Cardiac muscle cell (in vitro differentiated cells and primary cell): ENCODE data around the gene ST14. TPM values are rescaled to one million over a fixed set of nuclear protein-coding genes. Genes with fewer than 3 reads are reported as not detected.

ENCODE experiments used
- DNase-seq, 2 donors: peaks; one replicate each; pipeline versions ENCODE4 v3.0.0 to v3.0.0-alpha.2; 2010 to 2017; ENCODE audit warnings: low read depth in 1 of 2, low spot score in 1 of 2
- H3K27ac ChIP-seq: fragments of 200-600 bp; sonication (generic); 2 replicates; pipeline ENCODE4 v1.5.1; 2016
- H3K27me3 ChIP-seq: fragments of 200-600 bp; sonication (generic); 2 replicates; pipeline ENCODE4 v1.6.0; 2016; ENCODE audit warnings: control low read depth
- H3K36me3 ChIP-seq: fragments of 200-600 bp; sonication (generic); 2 replicates; pipeline ENCODE4 v1.5.1; 2016; ENCODE audit warnings: control low read depth
- H3K4me1 ChIP-seq: fragments of 200-600 bp; sonication (generic); 2 replicates; pipeline ENCODE4 v1.8.1; 2017; ENCODE audit warnings: low read depth, mild to moderate bottlenecking, mixed run types
- H3K4me3 ChIP-seq: fragments of 200-600 bp; sonication (generic); 2 replicates; pipeline ENCODE4 v1.5.1; 2016; ENCODE audit warnings: mild to moderate bottlenecking
- H3K9me3 ChIP-seq: fragments of 200-600 bp; sonication (generic); 2 replicates; pipeline ENCODE4 v1.5.1; 2017; ENCODE audit warnings: low read depth, mild to moderate bottlenecking, control low read depth
- CTCF ChIP-seq: IDR thresholded peaks from 2 replicates; pipeline ENCODE4 v1.5.1; 2012; ENCODE audit warnings: low read depth, mild to moderate bottlenecking, low read length
- polyA plus RNA-seq: library from polyadenylated mRNA; unstranded; fragments of >200 nt; fragmentation: Nextera tagmentation; extraction: Ambion mirVana; gene quantifications from 2 replicates; pipeline ENCODE4 v1.2.1, GENCODE V29; 2016
- total RNA-seq: library from RNA; depleted of rRNA; stranded (reverse); fragments of >200 nt; gene quantifications from 2 replicates; pipeline ENCODE4 v1.2.3, GENCODE V29; 2016

Gene ST14
- total and polyA plus RNA-seq, 2 experiments from 2014 or later = 0.12 to 0.61 TPM

DNA sequence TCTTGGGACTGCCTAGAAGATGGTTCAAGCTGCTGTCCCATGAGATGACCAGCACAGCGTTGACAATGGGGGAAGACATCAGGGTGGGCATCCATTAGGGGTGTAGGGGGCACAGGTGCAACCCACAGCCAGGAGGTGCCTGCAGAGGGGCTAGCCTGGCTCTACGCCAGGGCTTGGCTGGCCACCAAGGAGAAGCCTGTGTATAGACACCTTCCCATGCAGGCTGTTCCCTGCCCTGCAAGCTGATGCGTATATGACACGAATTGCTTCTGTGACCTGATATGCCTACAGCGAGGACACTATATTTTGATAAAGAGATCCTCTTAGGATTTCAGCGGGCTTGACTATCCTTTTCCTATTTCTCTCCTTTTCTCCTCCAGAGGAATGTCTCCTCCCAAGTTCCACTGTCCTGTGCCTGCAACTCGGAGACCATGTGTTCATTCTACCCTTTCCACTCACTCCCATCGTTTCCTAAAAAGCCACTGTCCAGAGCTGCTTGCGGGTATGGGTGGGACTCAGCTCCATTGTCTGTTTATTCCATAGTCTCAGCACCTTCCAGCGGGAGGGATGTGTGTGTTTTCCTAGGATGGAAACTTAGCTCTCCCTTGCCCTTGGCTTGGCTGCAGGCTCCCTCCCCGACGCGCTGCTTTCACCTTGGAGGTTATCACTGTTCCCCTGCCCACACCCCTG is 56.1 kb downstream of the ST14 start:
- peak in 1 of 2 donors; percentile 24 for DNase-seq
- H3K36me3 ChIP-seq = no peaks in the 10 kb centered on the region
- no peaks in the 10 kb centered on the region for H3K4me1 ChIP-seq
- H3K27ac ChIP-seq = no peak overlapping the region
- H3K9me3 ChIP-seq = no peaks in the 10 kb centered on the region
- H3K27me3 ChIP-seq = no peaks in the 10 kb centered on the region
- no peak for TF ChIP-seq CTCF
- no peak overlapping the region for H3K4me3 ChIP-seq

DNA sequence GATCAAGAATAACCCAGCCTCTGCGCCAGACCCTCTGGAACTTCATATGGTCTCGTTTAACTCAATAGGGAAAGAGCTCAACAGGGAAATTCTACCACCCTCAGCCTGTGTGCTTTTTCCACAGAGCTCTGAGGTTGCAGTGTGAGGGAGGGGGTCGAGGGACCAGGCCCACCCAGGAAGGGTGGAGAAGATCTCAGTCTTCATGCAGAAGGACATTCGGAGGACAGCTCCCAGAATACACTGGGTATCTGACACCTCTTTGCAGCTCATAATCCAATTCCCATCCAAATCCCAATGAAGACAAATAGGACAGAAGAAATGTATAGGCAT is 56.6 kb downstream of the ST14 start:
- no peaks in the 10 kb centered on the region for H3K9me3 ChIP-seq
- no peak overlapping the region for H3K27ac ChIP-seq
- H3K27me3 ChIP-seq = no peaks in the 10 kb centered on the region
- H3K4me1 ChIP-seq = no peaks in the 10 kb centered on the region
- no peak overlapping the region for H3K4me3 ChIP-seq
- DNase-seq = no peak
- no peak for TF ChIP-seq CTCF
- H3K36me3 ChIP-seq = no peaks in the 10 kb centered on the region

GRCh38 chr11:130216591-130217132 is 57.1 kb downstream of the ST14 start:
- no peak for DNase-seq
- no peak overlapping the region for H3K27ac ChIP-seq
- no peak overlapping the region for H3K4me3 ChIP-seq

DNA sequence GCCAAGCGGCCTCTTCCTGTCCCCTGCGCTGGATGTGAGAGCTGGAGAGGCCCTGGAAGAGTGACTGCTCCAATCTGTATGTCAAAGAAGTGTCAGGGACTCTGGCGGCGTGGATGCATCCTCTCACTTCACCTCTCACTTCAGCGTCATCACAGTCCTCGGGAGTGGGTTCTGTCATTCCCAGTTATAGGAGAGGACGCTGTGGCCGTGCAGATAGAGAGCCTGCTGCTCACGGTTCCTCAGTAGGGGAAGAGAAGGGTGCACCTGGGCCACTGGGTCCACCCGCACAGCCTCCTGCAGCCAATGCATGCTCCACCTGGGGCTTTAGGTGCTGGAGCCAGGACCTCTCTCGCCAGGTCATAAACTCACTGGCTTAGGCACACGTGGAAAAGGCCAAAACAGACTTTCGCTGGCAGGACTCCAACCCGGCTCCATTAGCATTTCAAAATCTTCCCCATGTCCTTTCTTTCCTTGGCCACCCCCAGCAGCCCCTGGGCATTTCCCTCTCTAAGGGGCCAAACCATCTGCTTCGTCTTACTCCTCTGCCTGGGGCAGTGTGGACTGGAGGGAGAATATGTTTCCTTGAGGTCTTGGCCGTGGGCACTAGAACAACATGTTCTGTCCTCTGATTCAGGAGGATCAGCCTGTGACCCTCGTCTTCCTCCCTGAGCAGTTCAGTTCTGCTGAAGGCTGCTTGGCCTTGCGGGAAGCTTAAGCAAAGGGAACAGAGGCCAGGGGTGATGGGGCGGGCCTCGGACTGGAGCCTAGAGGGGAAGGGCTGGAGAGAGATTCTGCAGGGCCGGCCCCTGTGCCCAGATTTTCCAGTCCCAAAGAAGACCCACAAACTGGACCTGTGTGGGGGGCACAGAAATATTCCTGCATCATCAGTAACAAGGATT is 57.8 kb downstream of the ST14 start:
- no peak for TF ChIP-seq CTCF
- H3K4me1 ChIP-seq = no peaks in the 10 kb centered on the region
- no peak overlapping the region for H3K27ac ChIP-seq
- DNase-seq = no peak
- H3K9me3 ChIP-seq = no peaks in the 10 kb centered on the region
- H3K27me3 ChIP-seq = no peaks in the 10 kb centered on the region
- H3K36me3 ChIP-seq = no peaks in the 10 kb centered on the region
- no peak overlapping the region for H3K4me3 ChIP-seq

More at GRCh38 chr11:130216591-130217132, 57.1 kb downstream of the ST14 start:
- no peak for TF ChIP-seq CTCF
- Histone ChIP-seq H3K4me1 (no peaks in the 10 kb centered on the region), H3K36me3 (no peaks in the 10 kb centered on the region), H3K27me3 (no peaks in the 10 kb centered on the region), H3K9me3 (no peaks in the 10 kb centered on the region)

- Histone ChIP-seq H3K27ac (no peak overlapping the region), H3K4me1 (no peaks in the 10 kb centered on the region), H3K36me3 (no peaks in the 10 kb centered on the region), H3K9me3 (no peaks in the 10 kb centered on the region), H3K27me3 (no peaks in the 10 kb centered on the region), H3K4me3 (no peak overlapping the region)
- TF ChIP-seq CTCF = no peak
- no peak for DNase-seq
Measured at GRCh38 chr11:130218501-130219070, 59.0 kb downstream of the ST14 start.
